Neuronal stem cell (in vitro differentiated cells): ENCODE results near the gene ARHGAP1.

Experiments
- DNase-seq: peaks from one replicate; pipeline ENCODE4 v3.0.0-alpha.2; 2013; ENCODE audit warnings: low spot score
- H2AFZ ChIP-seq: one replicate; pipeline ENCODE4 v1.6.1; 2013; ENCODE audit warnings: mild to moderate bottlenecking, low read length, inconsistent platforms
- H2AK5ac ChIP-seq: 2 replicates; pipeline ENCODE4 v1.6.1; 2013; ENCODE audit warnings: low read depth, mild to moderate bottlenecking, inconsistent platforms, low read length, moderate library complexity, mixed read lengths
- H2BK120ac ChIP-seq: 2 replicates; pipeline ENCODE4 v1.6.1; 2013; ENCODE audit warnings: low read depth, mild to moderate bottlenecking, inconsistent platforms, low read length, moderate library complexity, mixed read lengths
- H2BK12ac ChIP-seq: one replicate; pipeline ENCODE4 v1.6.1; 2013; ENCODE audit warnings: low read length, inconsistent platforms
- H2BK15ac ChIP-seq: 2 replicates; pipeline ENCODE4 v1.6.1; 2013; ENCODE audit warnings: mild to moderate bottlenecking, low read length, inconsistent platforms, mixed read lengths
- H2BK5ac ChIP-seq: one replicate; pipeline ENCODE4 v1.6.1; 2013; ENCODE audit warnings: inconsistent platforms, mild to moderate bottlenecking, low read length, moderate library complexity
- H3K14ac ChIP-seq: one replicate; pipeline ENCODE4 v1.6.1; 2013; ENCODE audit warnings: low read length, inconsistent platforms
- H3K18ac ChIP-seq: 2 replicates; pipeline ENCODE4 v1.6.1; 2013; ENCODE audit warnings: low read length, inconsistent platforms
- H3K23ac ChIP-seq: 2 replicates; pipeline ENCODE4 v1.6.1; 2013; ENCODE audit warnings: low read depth, mild to moderate bottlenecking, mixed read lengths, low read length, inconsistent platforms; ENCODE audit not compliant: poor library complexity
- H3K27ac ChIP-seq: replicated peaks from 3 replicates; pipeline ENCODE4 v1.5.1; 2013; ENCODE audit warnings: low read length, inconsistent platforms
- H3K27me3 ChIP-seq, 3 experiments: 2 replicates each; pipeline ENCODE4 v1.6.1; 2013; ENCODE audit warnings: low read length in 3 of 3, mild to moderate bottlenecking in 2 of 3, inconsistent platforms in 1 of 3, low read depth in 1 of 3, mixed read lengths in 1 of 3, moderate library complexity in 1 of 3; ENCODE audit not compliant: control insufficient read depth in 3 of 3, insufficient read depth in 3 of 3
- H3K36me3 ChIP-seq, 2 donors: replicated peaks in 1 of 2; 2 replicates each; pipeline ENCODE4 v1.6.1; 2013; ENCODE audit warnings: low read length in 2 of 2; ENCODE audit not compliant: control insufficient read depth in 2 of 2, insufficient read depth in 2 of 2
- H3K4ac ChIP-seq: 2 replicates; pipeline ENCODE4 v1.6.1; 2013; ENCODE audit warnings: inconsistent platforms, mild to moderate bottlenecking, low read length, moderate library complexity
- H3K4me1 ChIP-seq, 2 donors: 1 replicate in 1 of 2; 2 replicates in 1 of 2; pipeline ENCODE4 v1.6.1; 2013; ENCODE audit warnings: low read length in 2 of 2, low read depth in 1 of 2; ENCODE audit not compliant: control insufficient read depth in 2 of 2, insufficient read depth in 1 of 2
- H3K4me2 ChIP-seq: one replicate; pipeline ENCODE4 v1.6.1; 2013; ENCODE audit warnings: mild to moderate bottlenecking, low read length, inconsistent platforms; ENCODE audit not compliant: insufficient read depth, poor library complexity, severe bottlenecking
- H3K4me3 ChIP-seq, 2 donors: 2 replicates each; pipeline ENCODE4 v1.5.1; 2013; ENCODE audit warnings: low read length in 2 of 2, mild to moderate bottlenecking in 2 of 2, inconsistent platforms in 1 of 2, moderate library complexity in 1 of 2
- H3K79me1 ChIP-seq: one replicate; pipeline ENCODE4 v1.6.1; 2013; ENCODE audit warnings: low read depth, mild to moderate bottlenecking, inconsistent platforms, low read length, moderate library complexity
- H3K9ac ChIP-seq: one replicate; pipeline ENCODE4 v1.6.1; 2013; ENCODE audit warnings: mild to moderate bottlenecking, low read depth, low read length, inconsistent platforms; ENCODE audit not compliant: poor library complexity
- H3K9me3 ChIP-seq, 2 donors: replicated peaks in 1 of 2; 2 replicates each; pipeline versions ENCODE3 to v1.6.1; 2013; ENCODE audit warnings: low read length in 2 of 2, mild to moderate bottlenecking in 2 of 2, inconsistent platforms in 1 of 2, low read depth in 1 of 2, mixed read lengths in 1 of 2, moderate library complexity in 1 of 2; ENCODE audit not compliant: control insufficient read depth in 2 of 2, insufficient read depth in 1 of 2
- H4K8ac ChIP-seq: one replicate; pipeline ENCODE4 v1.6.1; 2013; ENCODE audit warnings: low read depth, mild to moderate bottlenecking, inconsistent platforms, low read length, moderate library complexity
- H4K91ac ChIP-seq: one replicate; pipeline ENCODE4 v1.6.1; 2013; ENCODE audit warnings: low read length, low read depth, mild to moderate bottlenecking, inconsistent platforms; ENCODE audit not compliant: poor library complexity
- WGBS, 2 donors: extraction: QIAGEN DNeasy Blood & Tissue Kit; methylation state at CpG; one replicate each; pipeline ENCODE4 v1.1.7; 2013; ENCODE audit warnings: missing lambda C conversion rate in 2 of 2, mixed read lengths in 1 of 2; ENCODE audit not compliant: insufficient read length in 2 of 2, insufficient replicate concordance in 1 of 2; ENCODE audit errors: extremely low coverage in 2 of 2; 5-methylcytosine and 5-hydroxymethylcytosine counted together

ARHGAP1 gene

GRCh38 chr11:46701078-46701654 is 747 bp upstream of the ARHGAP1 start:
- peaks cover 3 to 4% of the 10 kb centered on the region in 2 donors for H3K4me1 ChIP-seq
- H2BK15ac ChIP-seq = no peak overlapping the region
- H3K79me1 ChIP-seq = peaks cover 4% of the 10 kb centered on the region
- no peak overlapping the region for H3K4ac ChIP-seq
- no peak overlapping the region for H4K8ac ChIP-seq
- peak overlapping the region; percentile 36 for H2AK5ac ChIP-seq
- H3K27ac ChIP-seq = no peak overlapping the region
- H3K4me2 ChIP-seq = peak overlapping the region; percentile 86
- H3K27me3 ChIP-seq = no peaks in the 10 kb centered on the region
- WGBS, 2 donors = no CpG with 5 or more reads among the region's 29 CpGs
- H3K36me3 ChIP-seq = peaks cover 29 to 40% of the 10 kb centered on the region in 2 donors
- DNase-seq = no peak
- peak overlapping the region; percentile 54 to 94 for H3K4me3 ChIP-seq
- peak overlapping the region; percentile 90 for H3K9ac ChIP-seq
- no peak overlapping the region for H3K23ac ChIP-seq
- no peak overlapping the region for H3K14ac ChIP-seq
- H2BK120ac ChIP-seq = no peak overlapping the region
- peak overlapping the region; percentile 98 for H2AFZ ChIP-seq
- no peak overlapping the region for H2BK12ac ChIP-seq
- peak overlapping the region; percentile 88 for H2BK5ac ChIP-seq
- peak overlapping the region; percentile 96 for H3K18ac ChIP-seq
- H4K91ac ChIP-seq = no peak overlapping the region
- H3K9me3 ChIP-seq = no peaks in the 10 kb centered on the region

- no peak overlapping the region for H3K4me3 ChIP-seq
- no peaks in the 10 kb centered on the region for H3K27me3 ChIP-seq
- H2AK5ac ChIP-seq = no peak overlapping the region
- H3K23ac ChIP-seq = no peak overlapping the region
- H3K27ac ChIP-seq = no peak overlapping the region
- H3K9me3 ChIP-seq = no peaks in the 10 kb centered on the region
- no CpG with 5 or more reads among the region's 1 CpG for WGBS, 2 donors
- H2BK15ac ChIP-seq = no peak overlapping the region
- no peak overlapping the region for H4K91ac ChIP-seq
- no peak overlapping the region for H3K4ac ChIP-seq
- H3K14ac ChIP-seq = no peak overlapping the region
- H3K4me1 ChIP-seq = peaks cover 3 to 4% of the 10 kb centered on the region in 2 donors
- H2BK120ac ChIP-seq = no peak overlapping the region
- peaks cover 22 to 38% of the 10 kb centered on the region in 2 donors for H3K36me3 ChIP-seq
- DNase-seq = no peak
- H2AFZ ChIP-seq = no peak overlapping the region
- H2BK5ac ChIP-seq = no peak overlapping the region
- H3K9ac ChIP-seq = no peak overlapping the region
- H3K4me2 ChIP-seq = no peak overlapping the region
- H3K18ac ChIP-seq = no peak overlapping the region
- no peak overlapping the region for H2BK12ac ChIP-seq
- H4K8ac ChIP-seq = no peak overlapping the region
- peaks cover 9% of the 10 kb centered on the region for H3K79me1 ChIP-seq
These were observed 1.8 kb downstream of the ARHGAP1 start for GRCh38 chr11:46698597-46698996.

GRCh38 chr11:46697723-46698122 is 2.7 kb downstream of the ARHGAP1 start:
- Histone ChIP-seq H3K14ac (no peak overlapping the region), H2AK5ac (no peak overlapping the region), H3K27me3 (no peaks in the 10 kb centered on the region), H3K18ac (no peak overlapping the region), H4K91ac (no peak overlapping the region), H3K27ac (no peak overlapping the region), H2BK120ac (no peak overlapping the region), H3K79me1 (peaks cover 9% of the 10 kb centered on the region), H2BK5ac (peak overlapping the region; percentile 57), H3K4ac (no peak overlapping the region), H2BK12ac (no peak overlapping the region), H3K9me3 (no peaks in the 10 kb centered on the region), H3K9ac (no peak overlapping the region), H3K4me1 (peaks cover 3 to 4% of the 10 kb centered on the region in 2 donors), H2BK15ac (no peak overlapping the region), H2AFZ (no peak overlapping the region), H3K4me2 (no peak overlapping the region), H3K36me3 (peaks cover 18 to 35% of the 10 kb centered on the region in 2 donors), H3K23ac (no peak overlapping the region), H4K8ac (no peak overlapping the region), H3K4me3 (no peak overlapping the region)
- WGBS, 2 donors = no CpG with 5 or more reads among the region's 2 CpGs
- DNase-seq = no peak

GRCh38 chr11:46697303-46697702 is 3.1 kb downstream of the ARHGAP1 start:
- H3K27ac ChIP-seq = no peak overlapping the region
- peaks cover 3 to 4% of the 10 kb centered on the region in 2 donors for H3K4me1 ChIP-seq
- no peak overlapping the region for H3K4me3 ChIP-seq
- H3K18ac ChIP-seq = no peak overlapping the region
- H2BK12ac ChIP-seq = no peak overlapping the region
- H3K14ac ChIP-seq = no peak overlapping the region
- peaks cover 9% of the 10 kb centered on the region for H3K79me1 ChIP-seq
- no peak overlapping the region for H3K23ac ChIP-seq
- no peak overlapping the region for H2AFZ ChIP-seq
- no peak overlapping the region for H2AK5ac ChIP-seq
- no peaks in the 10 kb centered on the region for H3K9me3 ChIP-seq
- H3K4ac ChIP-seq = no peak overlapping the region
- H4K8ac ChIP-seq = no peak overlapping the region
- peak overlapping the region; percentile 16 for H3K9ac ChIP-seq
- H3K36me3 ChIP-seq = peaks cover 16 to 33% of the 10 kb centered on the region in 2 donors
- no peak overlapping the region for H3K4me2 ChIP-seq
- H4K91ac ChIP-seq = no peak overlapping the region
- peak overlapping the region; percentile 57 for H2BK5ac ChIP-seq
- H2BK15ac ChIP-seq = no peak overlapping the region
- DNase-seq = no peak
- no peaks in the 10 kb centered on the region for H3K27me3 ChIP-seq
- WGBS, 2 donors = no CpG with 5 or more reads among the region's 3 CpGs
- H2BK120ac ChIP-seq = no peak overlapping the region
